SK-N-MC (cell line): ENCODE results near the gene PPP2R3A.
A peak's percentile ranks its signal among the peaks of the same experiment; 100 is the strongest.

ENCODE experiments used
- DNase-seq: peaks from one replicate; pipeline ENCODE4 v3.0.0-alpha.2; 2011; ENCODE audit warnings: low read depth, low spot score
- H3K27ac ChIP-seq: fragments of 200-600 bp; sonication (generic); 2 replicates; pipeline ENCODE4 v1.5.1; 2016; ENCODE audit warnings: mixed run types
- H3K36me3 ChIP-seq: fragments of 200-600 bp; sonication (generic); 2 replicates; pipeline ENCODE4 v1.6.1; 2017; ENCODE audit warnings: antibody characterized with exemption, low read length, mixed read lengths; ENCODE audit not compliant: insufficient read depth
- H3K4me3 ChIP-seq: fragments of 200-600 bp; sonication (generic); 2 replicates; pipeline ENCODE4 v1.5.1; 2016
- H3K9ac ChIP-seq: fragments of 200-600 bp; sonication (generic); 2 replicates; pipeline ENCODE4 v1.8.0; 2017; ENCODE audit warnings: mixed run types, mixed read lengths; ENCODE audit not compliant: insufficient read length
- H3K9me3 ChIP-seq: fragments of 200-600 bp; sonication (generic); 2 replicates; pipeline ENCODE4 v1.6.1; 2017; ENCODE audit warnings: low read depth, mild to moderate bottlenecking, antibody characterized with exemption, low read length, moderate library complexity, mixed read lengths
- EZH2 ChIP-seq: fragments of 200-600 bp; sonication (generic); IDR thresholded peaks from one replicate; pipeline ENCODE4 v1.6.1; 2017; ENCODE audit warnings: antibody characterized with exemption
- FOXP2 ChIP-seq: optimal IDR thresholded peaks from 2 replicates; pipeline ENCODE3; 2011; ENCODE audit warnings: mild to moderate bottlenecking, moderate library complexity; ENCODE audit not compliant: insufficient read depth; ENCODE audit errors: extremely low read length, control extremely low read depth
- POLR2AphosphoS5 ChIP-seq: IDR thresholded peaks from 2 replicates; pipeline ENCODE4 v1.6.1; 2012; ENCODE audit warnings: mild to moderate bottlenecking, low read depth, low read length, borderline replicate concordance

Gene PPP2R3A

DNA sequence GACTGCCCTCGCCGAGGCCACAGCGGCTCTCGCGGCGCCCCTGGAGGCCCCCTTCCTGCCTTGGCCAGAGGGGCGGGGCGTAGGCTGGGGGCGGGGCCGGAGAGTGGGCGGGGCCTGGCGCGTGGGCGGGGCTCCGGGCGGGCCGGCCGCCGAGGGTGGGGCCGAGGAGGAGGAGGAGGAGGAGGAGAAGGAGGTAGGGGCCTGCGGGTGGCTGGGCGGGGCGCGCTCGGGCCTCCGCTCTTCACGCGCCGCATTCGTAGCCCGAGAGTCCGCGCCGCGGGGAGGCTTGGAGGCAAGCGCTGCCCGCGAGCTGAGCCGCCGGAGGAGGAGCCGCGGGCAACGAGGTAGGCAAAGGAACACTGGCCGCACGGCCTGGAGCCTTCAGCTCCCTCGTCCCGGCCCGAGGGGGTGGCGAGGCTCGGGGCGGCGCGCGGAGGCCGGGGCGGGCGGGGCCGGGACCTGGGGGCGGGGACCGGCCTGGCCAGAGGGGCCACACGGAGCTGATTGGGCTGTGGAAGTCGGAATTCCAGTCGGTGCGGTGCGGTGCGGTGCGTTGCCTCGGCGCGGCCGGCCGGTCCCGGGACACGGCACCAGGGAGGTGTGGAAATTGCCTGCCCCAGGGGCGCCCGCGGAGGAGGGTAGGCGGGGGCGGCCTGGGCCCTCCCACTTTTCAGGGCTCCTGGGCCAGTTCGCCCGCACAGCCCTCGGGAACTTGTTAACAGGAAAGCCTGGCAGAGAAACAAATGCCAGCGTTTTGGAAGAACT lies at the start of gene PPP2R3A:
PPP2R3A (plus strand) TSS at position 223 of the 765 bp plus-strand sequence. CDS start 35,771 bp downstream, outside the sequence.
- no peak within 1 kb of the TSS for H3K27ac ChIP-seq
- no peak for DNase-seq
- H3K4me3 ChIP-seq: peak within 1 kb of the TSS; percentile 92
- TF ChIP-seq FOXP2 (peak; percentile 44), POLR2AphosphoS5 (peak; percentile 63; the same call in 1 of the 2 replicates), EZH2 (no peak)
- no peaks in the 10 kb centered on the region for H3K9me3 ChIP-seq
- no peaks in the 10 kb centered on the region for H3K36me3 ChIP-seq
- peak within 1 kb of the TSS; percentile 76 for H3K9ac ChIP-seq

- H3K4me3 ChIP-seq: no peak overlapping the region
Observed at GRCh38 chr3:135916310-135916709, 49.2 kb upstream of the PPP2R3A start.

DNA sequence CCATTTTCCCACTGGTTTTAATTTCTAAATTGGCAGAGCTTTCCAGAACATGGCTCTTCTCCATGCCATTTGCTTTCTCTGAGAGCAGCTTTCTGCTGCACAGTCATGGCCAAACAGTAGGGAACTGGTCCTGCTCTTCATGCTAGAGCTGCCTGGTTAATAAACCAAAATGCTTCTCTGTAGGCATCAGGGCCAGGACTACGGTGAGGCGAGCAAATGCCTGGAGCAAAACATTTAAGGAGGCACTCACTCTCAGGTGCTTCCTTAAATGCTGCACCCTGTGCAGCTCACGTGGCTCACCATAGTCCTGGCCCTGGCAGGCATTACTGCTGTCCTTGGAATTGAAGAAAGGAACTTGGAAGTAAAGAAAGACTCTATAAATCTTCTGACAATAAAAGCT lies 48.5 kb upstream of the PPP2R3A start:
- Histone ChIP-seq H3K9me3 (no peaks in the 10 kb centered on the region), H3K36me3 (no peaks in the 10 kb centered on the region), H3K27ac (no peak overlapping the region), H3K4me3 (no peak overlapping the region), H3K9ac (no peak overlapping the region)
- TF ChIP-seq FOXP2: no peak
- TF ChIP-seq POLR2AphosphoS5: no peak
- no peak for TF ChIP-seq EZH2
- DNase-seq: no peak

More at GRCh38 chr3:135916310-135916709, 49.2 kb upstream of the PPP2R3A start:
- no peaks in the 10 kb centered on the region for H3K36me3 ChIP-seq
- TF ChIP-seq FOXP2 (no peak), POLR2AphosphoS5 (no peak), EZH2 (no peak)
- DNase-seq: no peak
- no peak overlapping the region for H3K9ac ChIP-seq
- H3K27ac ChIP-seq: no peak overlapping the region
- no peaks in the 10 kb centered on the region for H3K9me3 ChIP-seq

DNA sequence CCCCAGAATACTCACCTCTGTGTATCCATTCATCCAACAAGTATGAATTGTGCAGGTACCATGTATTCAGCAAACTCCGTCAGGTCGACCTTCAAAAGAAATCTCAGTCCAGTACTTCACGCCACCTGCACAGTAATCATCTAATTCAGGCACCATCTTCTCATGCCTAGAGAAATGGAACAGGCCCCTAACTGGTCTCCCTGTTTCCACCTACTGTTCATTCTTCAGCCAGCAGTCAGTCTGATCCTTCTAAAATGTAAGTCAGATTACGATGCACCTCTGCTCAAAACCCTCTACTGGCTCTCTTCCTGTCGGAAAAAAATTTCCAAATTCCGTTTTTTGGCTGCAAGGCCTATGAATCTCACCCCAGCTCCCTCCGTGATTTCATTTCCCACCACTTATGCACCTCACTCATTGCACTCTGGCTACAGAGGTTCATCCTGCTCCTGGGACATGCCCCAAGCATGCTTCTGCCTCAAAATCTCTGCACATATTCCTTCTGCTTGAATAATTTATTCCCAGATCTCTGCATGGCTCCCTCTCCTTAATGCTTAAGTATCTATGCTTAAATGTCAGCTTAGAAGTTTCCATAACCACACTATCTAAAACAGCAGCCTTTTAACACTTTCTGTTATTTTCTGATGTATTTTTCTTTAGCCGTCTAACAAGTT lies 47.5 kb upstream of the PPP2R3A start:
- no peak overlapping the region for H3K9ac ChIP-seq
- DNase-seq: no peak

GRCh38 chr3:135918600-135918999 lies 46.9 kb upstream of the PPP2R3A start:
- H3K27ac ChIP-seq: no peak overlapping the region
- H3K9ac ChIP-seq: no peak overlapping the region
- DNase-seq: no peak
- H3K4me3 ChIP-seq: no peak overlapping the region
- TF ChIP-seq EZH2: no peak
- no peaks in the 10 kb centered on the region for H3K36me3 ChIP-seq
- H3K9me3 ChIP-seq: no peaks in the 10 kb centered on the region

More for the DNA sequence above, 47.5 kb upstream of the PPP2R3A start:
- Histone ChIP-seq H3K9me3 (no peaks in the 10 kb centered on the region), H3K36me3 (no peaks in the 10 kb centered on the region), H3K27ac (no peak overlapping the region), H3K4me3 (no peak overlapping the region)
- TF ChIP-seq POLR2AphosphoS5: no peak
- no peak for TF ChIP-seq FOXP2
- no peak for TF ChIP-seq EZH2

DNA sequence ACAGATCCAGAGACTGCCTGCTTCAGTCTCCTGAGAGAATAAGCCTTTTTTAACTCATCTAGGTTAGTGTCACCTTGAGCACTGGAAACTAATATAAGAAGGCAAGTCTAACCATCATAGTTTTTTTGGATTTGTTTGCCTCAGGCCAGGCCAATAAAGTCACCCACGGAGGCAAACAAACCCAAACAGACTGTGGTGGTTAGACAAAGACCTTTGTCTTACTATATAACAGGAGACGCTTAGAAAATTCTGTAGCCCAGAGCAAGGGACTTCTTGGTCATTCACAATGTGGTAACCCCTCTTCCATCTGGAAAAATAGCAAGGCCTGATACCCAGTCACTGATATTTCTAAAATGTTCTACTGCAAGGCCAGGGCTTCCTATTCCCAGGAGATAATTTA lies 45.3 kb upstream of the PPP2R3A start:
- Histone ChIP-seq H3K9me3 (no peaks in the 10 kb centered on the region), H3K27ac (no peak overlapping the region)

DNA sequence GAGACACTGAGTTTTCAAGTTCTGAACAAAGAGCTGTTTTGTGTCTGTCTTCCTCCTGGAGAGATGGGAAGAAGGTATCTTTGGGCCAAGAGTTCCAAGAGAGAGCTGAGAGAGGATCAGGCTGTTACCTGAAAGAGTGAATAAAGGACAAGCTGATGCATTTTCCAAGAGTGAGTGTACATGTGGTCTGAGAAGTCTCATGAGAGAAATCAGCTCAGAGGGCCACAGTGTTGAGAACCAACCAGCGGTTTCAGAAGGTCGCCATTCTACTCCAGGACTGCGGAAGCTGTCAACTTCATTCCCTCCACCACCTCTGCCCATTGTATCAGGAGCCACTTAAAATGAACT lies 42.7 kb upstream of the PPP2R3A start:
- H3K36me3 ChIP-seq: no peaks in the 10 kb centered on the region
- DNase-seq: no peak
- no peak overlapping the region for H3K4me3 ChIP-seq
- no peak overlapping the region for H3K9ac ChIP-seq
- TF ChIP-seq POLR2AphosphoS5 (no peak), FOXP2 (no peak), EZH2 (no peak)
- no peaks in the 10 kb centered on the region for H3K9me3 ChIP-seq
- no peak overlapping the region for H3K27ac ChIP-seq

More for the DNA sequence above, 45.3 kb upstream of the PPP2R3A start:
- H3K9ac ChIP-seq: no peak overlapping the region
- no peak for DNase-seq
- no peak for TF ChIP-seq POLR2AphosphoS5
- TF ChIP-seq FOXP2: no peak
- TF ChIP-seq EZH2: no peak
- no peak overlapping the region for H3K4me3 ChIP-seq
- H3K36me3 ChIP-seq: no peaks in the 10 kb centered on the region

GRCh38 chr3:135924506-135924905 lies 41.0 kb upstream of the PPP2R3A start:
- TF ChIP-seq EZH2: no peak
- no peak for TF ChIP-seq POLR2AphosphoS5
- no peak for TF ChIP-seq FOXP2
- Histone ChIP-seq H3K9me3 (no peaks in the 10 kb centered on the region), H3K4me3 (no peak overlapping the region), H3K27ac (no peak overlapping the region), H3K36me3 (no peaks in the 10 kb centered on the region), H3K9ac (no peak overlapping the region)
- no peak for DNase-seq
